ENCODE results near the gene COG3. TPM values are rescaled to one million over a fixed set of nuclear protein-coding genes. Genes with fewer than 3 reads are reported as not detected.

The COG3 gene
- total RNA-seq, 8 experiments from 2014 or later, result 17.6 to 68.7 (median 33.5) TPM

DNA sequence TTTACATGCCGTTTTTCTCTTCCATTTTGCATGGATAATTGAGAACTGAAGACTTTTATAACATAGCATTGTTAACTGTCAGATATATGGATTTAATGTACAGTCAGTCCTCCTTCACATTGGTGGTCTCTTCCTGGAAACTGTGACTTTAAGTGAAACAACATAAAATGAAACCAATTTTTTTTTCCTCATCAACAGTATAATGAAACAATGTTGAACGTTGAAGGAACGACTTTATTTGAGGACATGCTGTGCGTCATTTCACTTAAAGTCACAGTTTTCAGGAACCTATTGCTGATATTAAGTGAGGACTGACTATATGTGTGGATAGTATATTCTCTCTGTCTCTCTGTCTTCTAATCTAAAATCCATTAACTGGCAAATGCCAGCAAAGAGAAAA, 54.8 kb downstream of the COG3 start:
- H3K4me1 ChIP-seq (replicated peaks in 1 of 2), result no peaks in the 10 kb centered on the region
- H3K27ac ChIP-seq, result no peak overlapping the region
- 86 to 100% (median 100%) methylated on average over 1 to 4 of the region's 4 CpGs for WGBS, 10 experiments
- no peak overlapping the region for H3K4me3 ChIP-seq
- in situ Hi-C loops (cut with MboI; ENCODE audit: low pct_unique_long_range_greater_than_20kb in 2 of 9, low sequenced_read_pairs in 9 of 9, unreplicated experiment in 9 of 9), result loop anchor here in 1 of 9 experiments (25.0 kb wide), 1 partner anchor 493 kb away; no protein-coding TSS in a partner anchor
- no peak for ATAC-seq (replicated peaks in 6 of 8)

DNA sequence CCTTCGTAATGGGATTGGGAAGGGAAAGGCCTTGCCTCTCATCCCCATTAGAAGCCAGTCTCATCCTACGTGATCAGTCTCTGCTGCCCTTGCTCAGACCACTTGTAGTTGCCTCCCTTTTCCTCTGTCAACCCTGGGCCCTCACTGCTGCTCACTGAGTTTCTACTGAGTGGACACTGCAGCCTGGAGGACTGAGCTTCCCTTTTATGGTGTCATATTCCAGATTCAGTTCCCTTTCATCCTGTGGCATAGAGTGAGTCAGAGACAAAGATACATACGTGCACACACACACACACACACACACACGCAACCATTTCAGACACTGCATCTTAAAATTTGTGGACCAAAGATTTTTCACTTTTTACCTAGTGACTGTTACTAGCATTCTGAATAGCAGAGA, 56.6 kb downstream of the COG3 start:
- H3K27ac ChIP-seq, result no peak overlapping the region
- WGBS, 10 experiments, result 75 to 100% (median 91%) methylated on average over 1 to 4 of the region's 4 CpGs; no CpG with 5 or more reads in 1 of the 10 experiments
- ATAC-seq (replicated peaks in 6 of 8), result peak in 3 of 8 experiments; percentile 47 to 86 (median 83)
- no peak overlapping the region for H3K4me3 ChIP-seq
- in situ Hi-C loops (cut with MboI; ENCODE audit: low pct_unique_long_range_greater_than_20kb in 2 of 9, low sequenced_read_pairs in 9 of 9, unreplicated experiment in 9 of 9), result loop anchor here in 1 of 9 experiments (25.0 kb wide), 1 partner anchor 491 kb away; no protein-coding TSS in a partner anchor
- no peaks in the 10 kb centered on the region for H3K4me1 ChIP-seq (replicated peaks in 1 of 2)

DNA sequence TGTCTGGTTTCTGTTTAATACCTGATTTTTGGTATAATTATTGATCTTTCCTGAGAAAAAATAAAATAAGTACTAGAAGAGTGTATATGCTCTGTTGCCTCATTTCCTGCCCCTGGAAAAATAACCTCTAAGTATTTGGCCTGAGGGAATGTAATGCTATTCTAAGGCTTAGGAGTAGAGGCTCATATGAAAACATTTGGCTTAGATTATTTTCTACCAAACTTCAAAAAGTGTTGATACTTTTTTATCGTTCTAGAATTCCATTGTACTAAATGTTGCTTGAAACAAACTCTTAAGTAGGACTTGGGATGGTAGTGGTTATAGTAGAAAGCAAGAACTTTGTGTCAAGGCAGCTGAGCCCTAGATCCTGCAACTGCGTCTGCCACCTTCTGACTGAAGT, 57.8 kb downstream of the COG3 start:
- ATAC-seq (replicated peaks in 6 of 8), result peak in 1 of 8 experiments; percentile 37
- in situ Hi-C loops (cut with MboI; ENCODE audit: low pct_unique_long_range_greater_than_20kb in 2 of 9, low sequenced_read_pairs in 9 of 9, unreplicated experiment in 9 of 9), result loop anchor here in 1 of 9 experiments (25.0 kb wide), 1 partner anchor 490 kb away; no protein-coding TSS in a partner anchor
- Histone ChIP-seq H3K4me1 (replicated peaks in 1 of 2) (no peaks in the 10 kb centered on the region), H3K4me3 (no peak overlapping the region), H3K27ac (no peak overlapping the region)
- 40 to 100% (median 90%) methylated on average over 1 to 2 of the region's 2 CpGs; no CpG with 5 or more reads in 2 of the 10 experiments for WGBS, 10 experiments

DNA sequence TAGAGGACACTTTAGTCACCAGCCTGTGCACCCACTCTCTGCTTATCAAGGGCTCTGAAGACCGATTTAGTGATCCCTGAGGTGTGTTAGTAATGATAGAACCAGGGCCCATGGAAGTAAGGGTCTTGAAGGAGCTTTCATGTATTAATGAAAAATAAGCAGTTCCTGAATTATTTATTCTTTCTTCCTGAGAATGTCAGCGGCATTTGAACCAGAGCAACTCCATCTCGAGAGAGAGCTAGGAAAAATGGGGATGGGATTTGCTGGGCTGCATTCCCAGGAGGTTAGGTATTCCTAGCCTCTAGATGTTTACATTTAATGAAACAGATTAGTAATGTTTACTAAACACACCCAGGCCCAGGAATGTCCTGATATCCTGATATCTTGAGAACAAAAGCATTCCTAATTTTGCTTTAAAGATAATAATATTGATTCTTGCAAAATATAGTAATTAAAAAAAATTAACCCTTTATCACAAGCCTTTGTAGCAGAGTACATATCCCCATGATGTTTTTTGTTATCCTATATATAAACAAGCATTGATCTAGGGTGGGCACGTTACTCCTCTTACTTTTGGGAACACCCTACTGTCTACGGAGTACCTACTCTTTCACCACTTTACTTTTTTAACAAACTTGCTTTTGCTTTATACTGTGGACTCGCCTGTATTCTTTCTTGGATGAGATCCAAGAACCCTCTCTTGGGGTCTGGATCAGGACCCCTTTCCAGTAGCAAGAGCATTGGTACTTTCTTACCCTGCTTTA, 63.1 kb downstream of the COG3 start:
- H3K27ac ChIP-seq, result no peak overlapping the region
- in situ Hi-C loops (cut with MboI; ENCODE audit: low pct_unique_long_range_greater_than_20kb in 2 of 9, low sequenced_read_pairs in 9 of 9, unreplicated experiment in 9 of 9), result no loop called here
- no peak for ATAC-seq (replicated peaks in 6 of 8)

DNA sequence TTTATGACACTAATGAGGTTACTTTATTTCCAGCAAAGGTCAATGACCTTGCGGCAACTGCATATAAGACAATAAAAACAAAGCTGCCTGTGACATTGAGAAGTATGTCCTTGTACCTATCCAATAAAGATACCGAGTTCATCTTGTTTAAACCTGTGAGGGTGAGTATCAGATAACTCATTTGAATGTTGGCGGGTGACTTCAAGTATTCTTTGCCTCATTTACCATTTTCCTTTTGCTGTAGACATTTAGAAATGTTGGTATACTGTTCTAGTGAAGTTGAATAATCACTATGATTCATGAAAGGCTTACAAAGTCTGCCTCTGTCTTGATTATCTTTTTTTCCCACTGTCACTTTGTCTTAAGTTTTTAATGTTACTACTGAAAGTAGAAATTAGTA, 65.0 kb downstream of the COG3 start:
- in situ Hi-C loops (cut with MboI; ENCODE audit: low pct_unique_long_range_greater_than_20kb in 2 of 9, low sequenced_read_pairs in 9 of 9, unreplicated experiment in 9 of 9), result no loop called here
- no peak overlapping the region for H3K27ac ChIP-seq
- no peaks in the 10 kb centered on the region for H3K4me1 ChIP-seq (replicated peaks in 1 of 2)
- no peak overlapping the region for H3K4me3 ChIP-seq
- no peak for ATAC-seq (replicated peaks in 6 of 8)
- WGBS, 10 experiments, result 73 to 100% (median 93%) methylated on average over 1 to 3 of the region's 3 CpGs; no CpG with 5 or more reads in 1 of the 10 experiments

More for the DNA sequence above, 63.1 kb downstream of the COG3 start:
- H3K4me1 ChIP-seq (replicated peaks in 1 of 2), result no peaks in the 10 kb centered on the region
- WGBS, 10 experiments, result 68 to 100% (median 89%) methylated on average over 3 to 6 of the region's 6 CpGs
- H3K4me3 ChIP-seq, result no peak overlapping the region

DNA sequence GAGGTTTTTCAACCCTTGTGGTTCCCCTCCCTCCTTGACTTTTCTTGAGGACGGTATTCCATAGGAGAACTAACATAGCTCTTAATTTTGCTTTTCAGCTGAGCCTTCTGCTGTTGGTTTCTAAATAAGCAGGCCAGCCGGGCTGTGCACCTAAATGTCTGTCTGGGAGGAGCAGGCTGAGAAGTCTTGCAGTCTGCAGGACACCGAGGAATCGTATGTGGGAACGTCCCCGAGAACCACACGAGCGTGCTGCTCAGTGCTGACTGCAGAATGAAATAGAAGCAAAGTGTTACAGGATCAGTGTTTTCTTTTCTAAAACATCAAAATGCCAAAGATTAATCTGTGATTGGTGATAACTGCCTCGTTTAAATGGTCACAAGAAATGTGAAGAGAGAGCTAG, 69.9 kb downstream of the COG3 start:
- H3K27ac ChIP-seq, result no peak overlapping the region
- no peak for ATAC-seq (replicated peaks in 6 of 8)
- no peak overlapping the region for H3K4me3 ChIP-seq
- no peaks in the 10 kb centered on the region for H3K4me1 ChIP-seq (replicated peaks in 1 of 2)
- 57 to 98% (median 92%) methylated on average over 1 to 9 of the region's 9 CpGs for WGBS, 10 experiments
- in situ Hi-C loops (cut with MboI; ENCODE audit: low pct_unique_long_range_greater_than_20kb in 2 of 9, low sequenced_read_pairs in 9 of 9, unreplicated experiment in 9 of 9), result no loop called here

DNA sequence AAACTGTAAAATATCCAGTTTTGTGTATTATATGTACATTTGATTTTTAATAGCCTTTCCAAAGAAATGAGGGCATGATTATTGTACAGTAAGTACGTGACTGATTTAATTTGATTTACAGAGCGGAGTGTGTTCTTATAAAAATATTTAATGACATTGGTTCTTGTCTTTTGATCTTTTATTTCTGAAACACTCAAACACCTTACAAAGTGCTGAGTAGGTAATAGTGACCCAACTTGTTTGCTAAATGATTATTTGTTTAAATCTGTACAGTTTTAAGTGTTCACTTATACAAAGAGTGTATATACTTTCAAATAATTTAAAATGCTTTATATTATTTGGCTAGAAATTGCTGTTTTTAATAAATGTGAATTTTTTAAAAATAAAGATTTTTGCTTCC, 71.5 kb downstream of the COG3 start:
- WGBS, 10 experiments, result 81 to 100% (median 100%) methylated on average over 2 of the region's 2 CpGs; no CpG with 5 or more reads in 1 of the 10 experiments
- no peak for ATAC-seq (replicated peaks in 6 of 8)
- no peaks in the 10 kb centered on the region for H3K4me1 ChIP-seq (replicated peaks in 1 of 2)
- in situ Hi-C loops (cut with MboI; ENCODE audit: low pct_unique_long_range_greater_than_20kb in 2 of 9, low sequenced_read_pairs in 9 of 9, unreplicated experiment in 9 of 9), result no loop called here
- H3K4me3 ChIP-seq, result no peak overlapping the region
- H3K27ac ChIP-seq, result no peak overlapping the region

DNA sequence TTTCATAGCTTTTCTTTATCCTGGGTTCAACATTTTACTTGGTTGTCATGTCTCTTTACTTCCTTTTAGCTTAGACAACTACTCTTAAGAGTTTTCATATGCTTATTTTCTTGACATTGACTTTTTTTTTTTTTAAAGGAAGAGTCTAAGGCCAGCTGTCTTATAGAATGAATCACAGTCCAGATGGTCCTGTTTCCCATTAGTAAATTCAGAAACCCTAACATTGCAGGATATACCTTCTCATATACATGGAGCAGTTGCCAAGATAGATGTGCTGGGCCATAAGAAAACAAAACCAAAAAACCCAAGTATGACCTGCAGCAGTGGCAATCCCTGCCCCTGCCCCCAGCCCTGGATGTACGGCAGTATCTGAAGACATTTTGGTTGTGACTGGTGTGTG, 72.8 kb downstream of the COG3 start:
- 86 to 100% methylated on average over 1 of the region's 1 CpG; no CpG with 5 or more reads in 8 of the 10 experiments for WGBS, 10 experiments
- ATAC-seq (replicated peaks in 6 of 8), result peak in 2 of 8 experiments; percentile 9 to 62
- H3K27ac ChIP-seq, result no peak overlapping the region
- H3K4me1 ChIP-seq (replicated peaks in 1 of 2), result no peaks in the 10 kb centered on the region
- in situ Hi-C loops (cut with MboI; ENCODE audit: low pct_unique_long_range_greater_than_20kb in 2 of 9, low sequenced_read_pairs in 9 of 9, unreplicated experiment in 9 of 9), result no loop called here
- H3K4me3 ChIP-seq, result no peak overlapping the region

DNA sequence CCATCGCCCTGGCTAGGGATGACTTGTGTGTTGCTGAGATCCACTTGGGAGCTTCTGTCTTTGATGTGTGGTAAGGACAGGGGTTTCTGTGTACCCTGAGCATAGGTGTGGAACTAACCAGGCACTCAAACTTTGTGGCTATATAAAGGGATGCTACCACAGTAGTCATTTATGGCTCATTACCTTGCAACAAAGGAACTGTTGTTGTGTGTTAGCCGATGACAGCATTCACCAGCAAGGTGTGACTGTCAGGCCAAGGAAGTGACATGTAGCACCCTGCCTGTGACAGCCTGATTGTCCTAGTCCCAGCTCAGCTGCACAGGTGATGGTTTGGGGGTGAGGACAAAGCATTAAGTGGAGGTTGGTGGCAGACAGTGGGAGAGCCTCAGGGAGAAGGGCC, 73.6 kb downstream of the COG3 start:
- Histone ChIP-seq H3K4me1 (replicated peaks in 1 of 2) (no peaks in the 10 kb centered on the region), H3K27ac (no peak overlapping the region), H3K4me3 (no peak overlapping the region)
- peak in 4 of 8 experiments; percentile 24 to 60 (median 52) for ATAC-seq (replicated peaks in 6 of 8)
- in situ Hi-C loops (cut with MboI; ENCODE audit: low pct_unique_long_range_greater_than_20kb in 2 of 9, low sequenced_read_pairs in 9 of 9, unreplicated experiment in 9 of 9), result no loop called here
- WGBS, 10 experiments, result 73 to 100% (median 83%) methylated on average over 1 to 2 of the region's 2 CpGs; no CpG with 5 or more reads in 7 of the 10 experiments

DNA sequence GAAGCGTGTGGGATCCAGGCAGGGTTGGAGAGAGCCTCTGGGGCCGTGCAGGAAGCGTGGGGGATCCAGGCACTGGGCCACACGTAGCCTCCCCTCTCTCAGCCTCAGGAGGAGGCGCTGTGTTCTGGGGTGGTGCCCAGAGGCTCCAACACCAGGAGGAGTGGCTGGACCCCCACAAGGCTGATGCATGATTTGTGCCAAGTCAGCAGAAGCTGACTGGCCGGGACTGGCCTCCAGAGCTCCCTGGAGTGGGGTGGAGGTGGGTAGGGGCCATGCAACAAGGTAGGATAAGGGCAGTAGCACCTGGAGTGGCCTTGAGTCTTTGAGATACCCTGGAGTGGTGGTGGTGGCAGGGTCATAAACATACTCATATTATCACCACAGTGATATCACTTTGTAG, 75.5 kb downstream of the COG3 start:
- in situ Hi-C loops (cut with MboI; ENCODE audit: low pct_unique_long_range_greater_than_20kb in 2 of 9, low sequenced_read_pairs in 9 of 9, unreplicated experiment in 9 of 9), result no loop called here
- Histone ChIP-seq H3K4me3 (no peak overlapping the region), H3K27ac (no peak overlapping the region), H3K4me1 (replicated peaks in 1 of 2) (no peaks in the 10 kb centered on the region)
- peak in 2 of 8 experiments; percentile 7 to 28 for ATAC-seq (replicated peaks in 6 of 8)
- WGBS, 10 experiments, result 88 to 100% methylated on average over 1 to 4 of the region's 6 CpGs; no CpG with 5 or more reads in 8 of the 10 experiments

DNA sequence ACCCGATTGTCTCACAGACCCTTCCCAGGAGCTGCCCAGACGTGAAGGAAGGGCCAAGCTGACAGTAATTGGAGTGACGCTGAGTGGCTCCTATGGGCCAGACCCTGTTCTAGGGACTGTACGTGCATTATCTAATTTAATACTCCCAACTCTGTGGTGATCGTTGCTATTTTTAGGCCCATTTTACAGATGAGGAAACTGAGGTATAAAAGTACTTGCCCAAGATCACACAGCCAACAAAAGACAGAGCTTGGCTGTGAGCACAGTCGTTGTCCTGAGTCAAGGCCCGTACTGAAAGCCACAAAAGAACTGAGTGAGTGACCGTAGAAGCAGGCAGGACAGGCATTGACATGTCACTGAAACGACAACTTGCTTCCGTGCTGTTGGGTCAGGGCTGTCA, 76.1 kb downstream of the COG3 start:
- in situ Hi-C loops (cut with MboI; ENCODE audit: low pct_unique_long_range_greater_than_20kb in 2 of 9, low sequenced_read_pairs in 9 of 9, unreplicated experiment in 9 of 9), result no loop called here

DNA sequence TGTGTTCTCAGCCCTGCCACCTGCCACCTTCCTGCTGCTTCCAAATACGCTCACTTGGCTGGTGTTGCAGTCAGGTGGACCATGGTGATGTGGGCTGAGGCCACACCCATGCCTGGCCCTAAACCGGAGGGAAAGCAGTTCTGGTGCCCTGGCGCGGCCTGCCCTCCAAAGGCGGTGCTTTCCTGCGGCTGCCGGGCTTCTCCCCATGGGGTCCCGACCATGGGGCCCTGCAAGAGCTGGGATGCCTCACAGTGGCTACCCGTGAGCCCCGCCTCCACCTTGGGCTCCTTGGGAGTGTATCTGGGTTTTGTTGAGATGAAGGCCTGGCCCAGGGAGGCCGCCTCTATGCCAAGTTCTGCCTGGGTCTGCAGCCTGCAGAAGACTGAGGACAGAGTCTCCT, 77.1 kb downstream of the COG3 start:
- H3K4me1 ChIP-seq (replicated peaks in 1 of 2), result no peaks in the 10 kb centered on the region
- 80 to 100% (median 90%) methylated on average over 1 to 2 of the region's 11 CpGs; no CpG with 5 or more reads in 7 of the 10 experiments for WGBS, 10 experiments
- ATAC-seq (replicated peaks in 6 of 8), result no peak

More for the DNA sequence above, 76.1 kb downstream of the COG3 start:
- WGBS, 10 experiments, result 72 to 100% (median 86%) methylated on average over 1 to 7 of the region's 10 CpGs; no CpG with 5 or more reads in 3 of the 10 experiments
- ATAC-seq (replicated peaks in 6 of 8), result no peak
- Histone ChIP-seq H3K27ac (no peak overlapping the region), H3K4me1 (replicated peaks in 1 of 2) (no peaks in the 10 kb centered on the region), H3K4me3 (no peak overlapping the region)

DNA sequence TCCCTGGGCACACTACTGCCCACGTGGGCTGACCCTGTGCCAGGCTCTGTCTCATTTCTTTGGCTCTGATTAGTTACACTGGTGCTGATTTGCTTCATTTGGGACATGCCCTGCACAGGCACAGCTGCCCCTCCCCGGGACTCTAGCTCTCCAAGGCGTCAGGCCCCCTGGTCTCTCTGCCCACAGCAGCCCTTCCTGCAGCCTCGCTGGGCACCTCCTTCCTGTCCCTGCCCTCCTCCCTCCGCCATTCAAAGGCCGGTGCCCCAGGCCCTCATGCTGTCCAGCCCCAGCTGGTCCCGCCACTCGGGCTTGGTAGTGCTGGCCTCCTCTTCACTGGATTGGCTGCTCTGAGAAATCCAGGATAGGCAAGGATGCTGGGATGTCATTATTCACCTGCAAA, 77.7 kb downstream of the COG3 start:
- in situ Hi-C loops (cut with MboI; ENCODE audit: low pct_unique_long_range_greater_than_20kb in 2 of 9, low sequenced_read_pairs in 9 of 9, unreplicated experiment in 9 of 9), result no loop called here
- WGBS, 10 experiments, result 83 to 84% methylated on average over 1 to 5 of the region's 8 CpGs; no CpG with 5 or more reads in 8 of the 10 experiments
- no peak overlapping the region for H3K4me3 ChIP-seq
- H3K27ac ChIP-seq, result no peak overlapping the region
- no peaks in the 10 kb centered on the region for H3K4me1 ChIP-seq (replicated peaks in 1 of 2)
- no peak for ATAC-seq (replicated peaks in 6 of 8)

More for the DNA sequence above, 77.1 kb downstream of the COG3 start:
- in situ Hi-C loops (cut with MboI; ENCODE audit: low pct_unique_long_range_greater_than_20kb in 2 of 9, low sequenced_read_pairs in 9 of 9, unreplicated experiment in 9 of 9), result no loop called here
- H3K4me3 ChIP-seq, result no peak overlapping the region
- no peak overlapping the region for H3K27ac ChIP-seq
